Activated CD4-positive, alpha-beta T cell treated with anti-CD3 and anti-CD28 coated beads for 1 hour (primary cell): ENCODE measurements around the gene ATP2B3.

ENCODE experiments used
- DNase-seq: peaks from one replicate; pipeline ENCODE4 v3.0.0-alpha.2; 2020

The ATP2B3 gene

DNA sequence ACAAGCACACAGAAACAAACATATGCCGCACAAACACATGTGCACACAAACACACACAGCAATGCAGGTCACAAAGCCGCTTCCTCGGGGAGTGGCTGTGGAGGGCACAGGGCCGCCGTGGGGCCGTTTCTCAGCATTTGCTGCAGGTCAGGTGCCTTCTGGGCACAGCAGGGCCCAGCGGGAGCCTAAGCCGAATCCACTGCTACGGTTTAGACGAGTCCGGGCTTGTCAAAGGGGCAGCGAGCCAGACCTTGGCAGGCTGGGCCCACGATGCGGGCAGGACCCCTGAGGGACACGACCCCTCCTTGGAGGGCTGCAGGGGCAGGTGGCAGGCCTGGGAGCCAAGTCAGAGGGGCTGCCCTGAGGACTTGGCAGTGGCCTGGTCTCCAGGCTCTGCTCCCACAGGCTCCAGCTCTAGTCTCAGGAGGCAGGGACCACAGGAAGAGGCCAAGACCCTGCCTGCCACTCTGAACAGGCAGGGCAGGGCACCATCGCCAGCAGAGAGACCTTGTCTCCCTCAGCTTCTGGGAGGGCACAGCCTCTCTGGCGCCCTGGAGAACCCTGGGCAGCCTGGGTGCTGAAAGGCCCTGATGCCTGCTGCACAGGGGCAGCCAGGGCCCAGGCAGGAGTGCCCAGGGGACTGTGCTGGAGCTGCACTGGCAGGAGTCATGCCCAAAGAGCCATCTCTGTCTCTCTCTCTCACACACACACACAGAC is 5.5 kb upstream of the ATP2B3 start:
- no peak for DNase-seq

DNA sequence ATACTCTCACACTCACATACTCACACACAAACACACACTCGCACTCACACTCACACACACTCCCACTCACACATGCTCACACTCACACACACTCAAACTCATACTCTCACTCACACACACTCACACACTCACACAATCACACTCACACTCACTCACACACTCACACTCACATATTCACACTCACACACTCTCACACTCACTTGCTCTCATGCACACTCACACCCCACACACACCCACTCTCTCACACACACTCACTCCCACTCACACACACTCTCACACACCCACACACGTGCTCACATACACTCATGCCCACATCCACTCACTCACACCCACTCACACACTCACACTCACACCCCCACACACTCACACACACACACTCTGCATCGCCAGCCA is 4.9 kb upstream of the ATP2B3 start:
- no peak for DNase-seq

GRCh38 chrX:153513265-153513664 is 4.2 kb upstream of the ATP2B3 start:
- no peak for DNase-seq

DNA sequence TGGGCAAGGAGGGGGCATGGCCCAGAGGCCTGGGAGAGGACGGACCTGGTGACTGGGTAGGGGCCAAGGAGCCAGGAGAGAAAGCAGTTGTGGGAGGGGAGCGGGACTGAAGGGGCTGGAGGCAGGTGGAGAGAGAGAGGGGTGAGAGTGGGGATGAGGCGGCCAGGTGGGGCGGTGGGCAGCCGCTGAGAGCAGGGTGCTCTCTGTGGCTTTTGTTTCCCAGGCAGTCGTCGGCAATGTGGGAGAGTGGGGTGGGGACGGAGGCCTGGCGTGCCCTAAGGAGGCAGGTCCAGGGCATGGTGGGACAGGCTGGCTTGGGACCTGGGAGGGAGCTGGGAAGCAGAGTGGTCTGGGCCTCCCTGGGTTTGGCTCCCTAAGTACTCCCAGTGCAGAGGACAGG is 3.2 kb upstream of the ATP2B3 start:
- DNase-seq, result no peak

DNA sequence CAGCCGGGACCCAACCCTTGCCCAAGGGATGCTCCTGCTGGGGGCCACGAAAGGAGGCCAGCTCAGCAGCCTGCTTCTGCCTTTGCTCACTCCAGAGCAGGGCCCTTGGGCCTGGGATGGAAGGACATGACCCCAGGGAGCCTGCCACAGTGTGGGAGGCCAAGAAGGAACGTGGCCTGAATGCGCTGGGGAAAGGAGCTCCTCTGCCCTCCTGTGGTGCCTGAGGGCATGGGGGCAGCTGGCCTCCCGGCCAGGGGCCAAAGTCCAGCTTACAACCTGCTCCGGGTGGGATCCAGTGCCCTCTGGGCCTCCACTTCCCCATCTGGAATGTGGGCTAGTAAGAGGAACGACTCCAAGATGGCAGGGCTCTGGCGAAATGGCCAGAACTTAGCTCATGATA is 2.0 kb upstream of the ATP2B3 start:
- no peak for DNase-seq

GRCh38 chrX:153516073-153516472 is 1.4 kb upstream of the ATP2B3 start:
- no peak for DNase-seq

DNA sequence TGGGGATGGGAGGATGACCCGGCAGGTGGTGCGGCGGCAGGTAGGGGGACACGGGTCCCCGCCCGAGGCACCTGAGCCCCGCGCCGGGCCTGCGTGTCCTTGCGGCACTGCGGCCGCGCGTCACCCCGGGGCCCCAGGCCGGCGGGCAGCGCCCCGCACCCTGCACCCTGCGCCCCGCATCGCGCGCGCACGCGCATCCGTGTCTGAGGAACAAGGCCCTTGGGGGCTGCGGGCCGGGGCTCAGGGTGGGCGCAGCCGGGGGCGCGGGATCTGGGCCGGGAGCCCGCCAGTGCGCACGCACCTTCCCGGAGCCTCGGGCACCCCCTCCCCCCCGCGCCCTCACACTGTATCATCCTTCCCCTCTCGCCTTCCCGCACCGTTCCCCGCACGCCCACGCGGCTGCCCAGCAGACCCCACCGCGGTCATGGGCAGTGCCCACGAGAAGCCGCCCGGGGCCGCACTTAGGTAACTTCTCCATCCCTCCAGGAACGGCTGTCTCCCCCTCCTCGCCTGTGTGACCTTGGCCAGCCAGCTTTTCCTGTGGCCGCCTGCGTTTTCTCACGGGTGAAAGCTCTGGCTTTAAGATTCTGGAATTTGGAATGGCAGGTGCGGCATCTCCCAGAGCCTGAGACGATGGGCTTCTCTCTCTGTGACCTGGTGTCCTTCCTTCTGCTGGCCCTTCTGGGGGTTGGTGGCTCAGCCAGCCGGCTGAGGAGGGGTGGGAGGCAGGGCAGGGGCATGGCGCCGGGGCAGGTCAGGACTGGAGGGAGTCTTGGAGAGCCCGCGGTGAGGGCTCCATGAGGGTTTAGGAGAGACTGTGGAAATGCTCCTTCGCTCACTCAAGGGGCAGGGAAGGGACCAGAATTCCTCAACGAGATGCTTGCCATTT is 748 bp downstream of the ATP2B3 start:
- DNase-seq, result no peak

DNA sequence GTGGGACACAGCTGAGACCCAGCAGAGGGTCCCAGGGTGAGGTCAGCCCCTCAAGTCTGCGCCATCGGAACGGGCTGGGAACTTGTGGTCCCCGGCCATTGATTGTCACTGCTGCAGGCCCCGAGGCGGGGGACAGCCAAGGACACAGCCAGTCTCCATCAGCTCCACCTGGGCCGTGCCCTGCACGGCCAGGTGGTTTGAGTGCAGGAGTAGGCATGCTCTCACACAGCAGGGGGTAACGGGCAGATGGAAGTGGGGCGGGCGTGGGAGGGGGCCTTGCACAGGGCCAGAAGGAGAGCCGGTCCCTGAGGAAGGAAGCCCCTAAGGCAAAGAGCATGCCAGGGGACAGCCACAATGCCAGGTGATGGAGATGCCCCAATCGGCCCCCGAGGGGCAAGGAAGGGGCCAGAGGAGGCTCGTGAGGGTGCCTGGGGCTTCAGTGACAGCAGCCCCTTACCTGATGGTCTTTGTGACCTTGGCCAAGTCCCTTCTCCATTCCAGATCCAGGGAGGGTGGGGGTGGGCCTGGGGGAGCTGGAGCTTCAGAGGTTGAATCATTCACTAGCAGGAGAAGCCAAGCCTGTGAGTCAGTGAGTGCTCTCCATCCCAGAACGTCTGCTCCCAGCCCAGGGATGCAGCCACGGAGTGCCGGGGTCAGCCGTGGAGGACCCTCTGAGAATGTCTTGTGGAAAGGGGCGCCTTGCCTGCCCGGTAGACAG is 2.3 kb downstream of the ATP2B3 start:
- no peak for DNase-seq

DNA sequence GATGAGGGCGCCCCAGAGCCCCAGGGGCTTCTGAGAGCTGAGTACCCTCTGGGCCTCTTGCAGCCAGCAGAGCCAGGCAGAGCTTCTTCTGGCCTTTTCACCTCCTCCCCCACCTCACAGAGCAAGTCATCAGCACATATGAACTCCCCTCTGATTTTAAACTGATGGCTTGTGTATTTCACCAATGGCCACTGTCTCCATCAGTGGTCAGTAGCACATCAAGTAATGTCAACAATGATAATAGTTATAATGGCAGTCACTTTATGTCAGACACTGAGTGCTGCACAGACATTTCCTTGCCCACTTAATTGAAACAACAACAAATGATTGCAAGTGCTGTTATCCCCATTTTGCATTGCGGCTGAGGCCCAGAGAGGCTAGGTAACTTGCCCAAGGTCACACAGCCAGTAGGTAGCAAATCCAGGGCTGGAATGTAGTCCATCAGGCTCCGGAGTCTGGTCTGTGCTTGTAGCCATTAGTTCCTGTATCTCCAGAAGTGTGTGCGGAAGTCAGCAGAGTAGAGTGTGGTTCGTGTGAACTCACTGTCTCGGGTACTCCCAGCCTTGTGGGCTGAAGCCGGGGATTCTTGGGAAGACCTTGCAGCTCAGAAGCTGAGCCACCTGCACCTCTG is 3.0 kb downstream of the ATP2B3 start:
- DNase-seq, result no peak

GRCh38 chrX:153521034-153521433 is 3.6 kb downstream of the ATP2B3 start:
- no peak for DNase-seq

- DNase-seq, result no peak
Observed at GRCh38 chrX:153522259-153522658, 4.8 kb downstream of the ATP2B3 start.

DNA sequence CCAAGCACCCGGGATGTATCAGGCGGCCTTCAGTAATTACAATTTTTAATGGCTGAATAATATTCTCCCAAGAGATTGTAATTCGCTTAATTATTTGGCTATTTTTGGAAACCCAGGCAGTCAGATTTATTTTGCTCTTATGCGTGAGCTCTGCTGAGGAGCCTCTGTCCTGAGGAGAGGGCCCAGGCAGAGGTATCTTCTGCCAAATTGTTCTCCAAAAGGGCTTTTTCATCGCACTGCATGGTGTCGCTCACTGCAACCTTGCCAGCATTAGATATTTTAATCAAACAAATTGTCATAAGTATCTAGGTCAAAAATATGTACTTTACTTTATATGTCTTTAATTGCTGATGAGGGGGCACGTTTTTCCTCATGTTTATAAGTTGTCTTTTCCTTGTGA is 5.8 kb downstream of the ATP2B3 start:
- no peak for DNase-seq

- no peak for DNase-seq
Observed at GRCh38 chrX:153524234-153524633, 6.8 kb downstream of the ATP2B3 start.

DNA sequence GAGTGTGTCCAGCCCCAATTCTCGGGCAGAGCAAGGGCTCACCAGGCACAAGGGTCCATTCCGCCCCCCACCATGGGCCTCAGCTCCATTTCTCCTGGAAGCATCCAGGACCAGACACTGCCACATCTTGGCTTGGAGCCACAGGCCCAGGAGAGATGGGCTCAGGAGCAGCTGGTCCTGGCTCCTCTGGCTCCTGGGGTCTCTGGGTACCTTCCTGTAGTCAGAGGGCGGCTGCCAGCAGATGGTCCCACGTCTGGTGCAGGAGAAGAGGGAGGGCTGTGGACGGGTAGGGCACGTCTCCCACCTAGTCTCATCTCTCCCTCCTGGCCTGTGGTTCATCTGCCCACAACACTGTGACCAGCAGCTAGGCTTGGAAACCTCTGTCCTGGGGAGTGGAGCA is 8.0 kb downstream of the ATP2B3 start:
- DNase-seq, result no peak

GRCh38 chrX:153526042-153526441 is 8.6 kb downstream of the ATP2B3 start:
- no peak for DNase-seq

DNA sequence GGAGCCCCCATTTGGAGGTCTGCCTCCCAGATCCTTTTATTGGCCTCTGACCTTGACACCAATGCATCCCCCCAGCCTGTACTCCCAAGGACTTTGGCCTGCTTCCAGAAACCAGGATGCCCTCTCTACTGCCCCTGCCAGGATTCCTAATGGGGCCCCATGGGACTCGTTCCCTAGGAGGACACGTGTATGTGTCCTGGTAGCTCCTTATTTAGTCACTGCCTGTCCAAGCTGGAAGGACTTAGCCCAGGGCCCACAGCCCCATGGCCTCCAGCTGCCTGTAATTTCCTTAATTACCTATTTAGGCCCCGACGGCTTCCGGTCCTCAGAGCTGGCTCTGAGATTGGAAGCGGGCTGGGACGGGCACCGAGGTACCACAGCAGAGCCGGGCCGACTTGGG is 9.4 kb downstream of the ATP2B3 start:
- no peak for DNase-seq

- no peak for DNase-seq
Observed at GRCh38 chrX:153527208-153527607, 9.8 kb downstream of the ATP2B3 start.

GRCh38 chrX:153530411-153531129 is 13.1 kb downstream of the ATP2B3 start:
- DNase-seq, result no peak

DNA sequence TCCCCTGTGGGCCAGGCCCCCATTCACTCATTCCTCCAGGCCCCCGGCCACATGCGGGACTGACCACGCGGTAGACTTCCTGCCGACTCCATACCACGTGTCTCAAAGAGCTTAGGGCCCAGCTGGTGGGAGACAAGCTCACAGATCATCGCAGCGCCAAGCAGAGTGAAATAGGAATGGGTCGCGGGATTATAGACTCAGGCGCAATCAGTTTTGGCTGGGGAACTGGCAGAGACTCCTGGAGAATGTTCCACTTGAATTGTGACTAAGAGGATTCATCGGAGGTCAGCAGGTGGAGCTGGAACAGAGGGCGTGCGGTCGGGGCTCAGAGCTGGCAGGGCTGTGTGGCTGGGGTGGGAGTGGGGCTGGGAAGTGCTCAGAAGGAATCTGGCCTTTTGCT is 15.6 kb downstream of the ATP2B3 start:
- no peak for DNase-seq

DNA sequence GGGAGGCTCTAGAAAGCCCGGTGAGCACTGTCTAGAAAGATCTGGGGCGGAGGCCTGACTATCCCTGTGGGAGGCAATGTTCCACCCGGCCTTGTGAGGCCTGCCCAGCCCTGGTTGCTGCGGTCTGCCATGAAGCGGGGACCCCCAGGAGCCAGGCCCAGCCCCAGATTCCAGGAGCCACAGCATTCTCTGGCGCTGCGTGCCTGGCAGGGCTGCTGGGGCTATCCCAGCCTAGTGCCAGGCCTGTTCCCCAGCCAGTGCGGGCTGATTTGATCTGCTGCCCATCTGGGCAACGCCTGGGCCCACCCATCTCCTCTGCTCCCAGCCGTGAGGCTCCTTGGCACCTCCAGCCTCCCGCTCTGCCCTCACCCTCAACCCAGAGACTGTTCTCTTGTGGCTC is 19.6 kb downstream of the ATP2B3 start:
- DNase-seq, result no peak

GRCh38 chrX:153537526-153538295 is 20.3 kb downstream of the ATP2B3 start:
- no peak for DNase-seq

- DNase-seq, result no peak
Observed at GRCh38 chrX:153538424-153538823, 21.0 kb downstream of the ATP2B3 start.
